Parathyroid adenoma (tissue), 2 donors: Measurements from ENCODE around the gene RCOR3.
"Not testable (repeated sequence)": the region's sequence is repeated elsewhere in the genome, so short reads cannot be mapped to it uniquely, and the experiment has no call there.

Source experiments
- H2AFZ ChIP-seq: fragments of 300-600 bp; sonication (generic); one replicate; pipeline ENCODE4 v1.7.0; 2017; ENCODE audit warnings: antibody characterized with exemption, mild to moderate bottlenecking
- H3K27ac ChIP-seq: fragments of 300-600 bp; sonication (generic); one replicate; pipeline ENCODE4 v1.7.0; 2017
- H3K27me3 ChIP-seq: fragments of 300-600 bp; sonication (generic); one replicate; pipeline ENCODE4 v1.7.0; 2017; ENCODE audit warnings: low read length; ENCODE audit not compliant: control insufficient read depth, insufficient read depth
- H3K36me3 ChIP-seq: fragments of 300-600 bp; sonication (generic); one replicate; pipeline ENCODE4 v1.7.0; 2017; ENCODE audit warnings: low read length; ENCODE audit not compliant: control insufficient read depth, insufficient read depth
- H3K4me1 ChIP-seq: fragments of 300-600 bp; sonication (generic); one replicate; pipeline ENCODE4 v1.7.0; 2017; ENCODE audit warnings: control low read depth
- H3K4me2 ChIP-seq: fragments of 300-600 bp; sonication (generic); one replicate; pipeline ENCODE4 v1.7.0; 2017; ENCODE audit warnings: low read length
- H3K4me3 ChIP-seq: fragments of 300-600 bp; sonication (generic); one replicate; pipeline ENCODE4 v1.7.0; 2017; ENCODE audit warnings: low read depth, low read length
- H3K79me2 ChIP-seq: fragments of 300-600 bp; sonication (generic); one replicate; pipeline ENCODE4 v1.7.0; 2017; ENCODE audit warnings: control low read depth
- H3K9ac ChIP-seq: fragments of 300-600 bp; sonication (generic); one replicate; pipeline ENCODE4 v1.7.0; 2017; ENCODE audit warnings: mild to moderate bottlenecking
- H3K9me3 ChIP-seq: fragments of 300-600 bp; sonication (generic); one replicate; pipeline ENCODE4 v1.7.0; 2017; ENCODE audit warnings: low read length; ENCODE audit not compliant: control insufficient read depth
- TF ChIP-seq, protein P1 (sequence below): fragments of 300-600 bp; sonication (generic); IDR thresholded peaks from one replicate; pipeline ENCODE4 v1.7.0; 2017; ENCODE audit warnings: antibody characterized with exemption, mild to moderate bottlenecking
- donor health status: primary hyperparathyroidism.

Gene RCOR3

DNA sequence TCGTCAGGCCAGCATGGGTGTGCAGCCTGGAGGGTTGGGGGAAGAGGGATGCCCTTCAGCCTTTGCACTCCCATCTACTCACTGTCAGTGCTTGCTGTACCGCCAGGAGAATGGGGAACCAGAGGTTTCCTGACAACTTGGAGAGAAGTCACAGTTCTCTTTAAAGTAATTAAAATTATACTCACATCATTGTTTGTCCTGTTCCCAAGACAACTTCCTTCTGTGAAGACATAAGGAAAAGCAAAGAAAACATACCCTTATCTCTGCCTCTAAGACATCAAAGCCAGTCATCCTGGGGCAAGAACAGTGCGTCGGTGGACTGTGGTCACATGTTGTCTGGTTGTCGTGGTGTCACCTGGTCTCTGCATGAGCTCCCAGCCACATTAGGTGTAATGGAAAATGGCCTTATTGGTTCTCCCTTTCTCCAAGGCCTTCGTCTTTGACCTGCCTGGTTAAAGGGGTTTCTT lies 85.0 kb downstream of the RCOR3 start:
- H3K27ac ChIP-seq, result no peak overlapping the region

DNA sequence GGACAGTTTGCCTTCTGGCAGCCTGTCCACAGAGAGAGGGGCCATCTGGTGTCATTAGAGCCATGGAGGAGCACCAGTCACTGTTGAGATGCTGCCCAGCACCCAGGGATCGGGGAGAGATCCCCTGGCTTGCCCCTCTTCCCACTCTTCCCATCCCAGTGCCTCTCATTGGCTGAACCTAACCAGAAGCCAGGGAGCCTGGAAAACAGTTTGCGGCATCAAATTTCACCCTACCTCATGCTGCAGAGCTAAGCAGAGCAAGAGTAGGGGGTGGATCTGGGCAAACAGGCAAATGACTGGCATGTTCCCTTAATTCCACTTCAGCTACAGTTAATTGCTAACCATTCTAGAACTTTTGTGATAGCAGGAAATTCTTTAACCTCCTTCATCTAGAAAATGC lies 86.6 kb downstream of the RCOR3 start:
- TF ChIP-seq, protein P1, sequence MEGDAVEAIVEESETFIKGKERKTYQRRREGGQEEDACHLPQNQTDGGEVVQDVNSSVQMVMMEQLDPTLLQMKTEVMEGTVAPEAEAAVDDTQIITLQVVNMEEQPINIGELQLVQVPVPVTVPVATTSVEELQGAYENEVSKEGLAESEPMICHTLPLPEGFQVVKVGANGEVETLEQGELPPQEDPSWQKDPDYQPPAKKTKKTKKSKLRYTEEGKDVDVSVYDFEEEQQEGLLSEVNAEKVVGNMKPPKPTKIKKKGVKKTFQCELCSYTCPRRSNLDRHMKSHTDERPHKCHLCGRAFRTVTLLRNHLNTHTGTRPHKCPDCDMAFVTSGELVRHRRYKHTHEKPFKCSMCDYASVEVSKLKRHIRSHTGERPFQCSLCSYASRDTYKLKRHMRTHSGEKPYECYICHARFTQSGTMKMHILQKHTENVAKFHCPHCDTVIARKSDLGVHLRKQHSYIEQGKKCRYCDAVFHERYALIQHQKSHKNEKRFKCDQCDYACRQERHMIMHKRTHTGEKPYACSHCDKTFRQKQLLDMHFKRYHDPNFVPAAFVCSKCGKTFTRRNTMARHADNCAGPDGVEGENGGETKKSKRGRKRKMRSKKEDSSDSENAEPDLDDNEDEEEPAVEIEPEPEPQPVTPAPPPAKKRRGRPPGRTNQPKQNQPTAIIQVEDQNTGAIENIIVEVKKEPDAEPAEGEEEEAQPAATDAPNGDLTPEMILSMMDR, result no peak
- H3K36me3 ChIP-seq, result no peaks in the 10 kb centered on the region
- no peak overlapping the region for H3K27ac ChIP-seq
- no peak overlapping the region for H2AFZ ChIP-seq
- no peak overlapping the region for H3K4me2 ChIP-seq
- no peak overlapping the region for H3K4me3 ChIP-seq
- no peaks in the 10 kb centered on the region for H3K9me3 ChIP-seq
- no peaks in the 10 kb centered on the region for H3K4me1 ChIP-seq
- no peaks in the 10 kb centered on the region for H3K27me3 ChIP-seq
- no peaks in the 10 kb centered on the region for H3K79me2 ChIP-seq
- no peak overlapping the region for H3K9ac ChIP-seq

More for the DNA sequence above, 85.0 kb downstream of the RCOR3 start:
- no peaks in the 10 kb centered on the region for H3K4me1 ChIP-seq
- TF ChIP-seq, protein P1, result no peak
- H3K9ac ChIP-seq, result no peak overlapping the region
- H3K4me3 ChIP-seq, result no peak overlapping the region
- no peaks in the 10 kb centered on the region for H3K27me3 ChIP-seq
- H2AFZ ChIP-seq, result no peak overlapping the region
- H3K4me2 ChIP-seq, result no peak overlapping the region
- no peaks in the 10 kb centered on the region for H3K36me3 ChIP-seq
- no peaks in the 10 kb centered on the region for H3K79me2 ChIP-seq
- no peaks in the 10 kb centered on the region for H3K9me3 ChIP-seq

DNA sequence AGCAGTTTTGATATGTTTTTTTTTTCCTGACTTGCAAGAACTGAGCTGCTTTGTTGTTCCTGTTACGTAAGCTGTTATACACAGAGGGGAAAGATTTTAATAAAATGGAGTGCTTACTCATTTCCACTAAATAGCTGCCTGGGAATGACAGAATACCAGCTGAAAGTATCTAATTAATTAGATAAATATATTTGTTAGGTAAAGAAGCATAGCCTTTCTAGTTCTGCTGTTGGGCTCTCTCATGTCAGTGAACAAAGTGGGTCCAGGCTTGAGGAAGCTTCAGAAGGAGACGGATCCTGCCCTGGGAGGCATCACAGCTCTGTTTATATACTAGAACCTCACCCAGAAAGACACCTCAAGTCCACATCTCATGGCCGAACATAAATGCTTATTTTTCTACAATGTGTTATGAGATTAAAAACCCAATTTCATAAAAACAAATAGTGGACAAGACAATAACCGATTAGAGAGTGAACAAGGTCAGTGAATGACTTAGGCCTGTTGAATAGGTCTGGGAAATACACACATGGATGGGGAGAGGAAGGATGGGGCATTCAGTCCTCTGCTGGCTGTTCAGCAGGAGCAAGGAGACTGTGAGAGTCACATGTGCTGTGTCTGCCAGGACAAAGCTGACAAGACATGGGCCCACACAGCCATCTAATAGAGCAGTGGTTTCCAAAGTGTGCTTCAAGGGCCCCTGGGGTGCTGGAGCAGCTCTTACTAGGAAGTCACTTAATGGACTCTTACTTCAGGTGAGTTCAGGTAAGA lies 88.1 kb downstream of the RCOR3 start:
- Histone ChIP-seq H3K4me3 (no peak overlapping the region), H3K9me3 (no peaks in the 10 kb centered on the region), H3K36me3 (no peaks in the 10 kb centered on the region), H3K27me3 (no peaks in the 10 kb centered on the region), H3K4me1 (no peaks in the 10 kb centered on the region), H3K9ac (no peak overlapping the region), H3K79me2 (no peaks in the 10 kb centered on the region), H3K27ac (no peak overlapping the region), H2AFZ (no peak overlapping the region), H3K4me2 (no peak overlapping the region)
- TF ChIP-seq, protein P1, result no peak

DNA sequence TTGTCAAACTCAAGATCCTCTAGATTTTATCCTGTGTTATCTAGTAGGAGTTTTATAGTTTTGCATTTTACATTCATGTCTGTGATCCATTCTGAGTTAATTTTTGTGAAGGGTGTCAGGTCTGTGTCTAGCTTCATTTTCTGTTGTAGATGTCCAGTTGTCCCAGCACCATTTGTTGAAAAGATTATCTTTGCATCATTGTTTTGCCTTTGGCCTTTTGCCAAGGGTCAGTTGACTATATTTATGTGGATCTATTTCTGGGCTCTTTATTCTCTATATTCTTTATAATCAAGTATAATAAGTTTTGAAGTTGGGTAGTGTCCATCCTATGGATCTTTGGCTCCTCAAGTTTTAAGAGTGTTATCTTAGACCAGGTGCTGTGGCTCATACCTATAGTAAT lies 89.4 kb downstream of the RCOR3 start:
- no peak overlapping the region for H2AFZ ChIP-seq
- no peaks in the 10 kb centered on the region for H3K27me3 ChIP-seq
- H3K9ac ChIP-seq, result no peak overlapping the region
- no peak overlapping the region for H3K4me3 ChIP-seq
- no peaks in the 10 kb centered on the region for H3K4me1 ChIP-seq
- no peaks in the 10 kb centered on the region for H3K36me3 ChIP-seq
- no peak overlapping the region for H3K27ac ChIP-seq
- no peaks in the 10 kb centered on the region for H3K79me2 ChIP-seq
- H3K9me3 ChIP-seq, result no peaks in the 10 kb centered on the region
- no peak overlapping the region for H3K4me2 ChIP-seq
- TF ChIP-seq, protein P1, result no peak

DNA sequence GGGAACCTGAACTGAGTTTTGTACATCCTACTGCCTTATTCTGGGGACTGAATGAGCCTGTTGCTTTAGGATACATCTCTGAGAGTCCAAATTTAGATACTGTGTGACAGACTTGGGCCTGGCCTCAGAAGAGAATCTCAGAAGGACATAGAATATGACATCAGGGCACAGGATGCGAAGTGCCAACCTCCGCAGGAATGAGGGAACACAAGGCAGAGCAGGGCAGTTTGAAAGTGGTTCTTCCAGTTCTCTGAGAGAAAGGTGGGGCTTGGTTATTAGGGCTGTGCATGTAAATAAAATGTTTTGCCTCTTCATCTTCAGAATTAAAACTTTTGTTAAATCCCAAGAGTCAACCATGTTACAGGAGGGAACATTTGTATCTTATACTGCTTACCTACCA lies 90.6 kb downstream of the RCOR3 start:
- Histone ChIP-seq H3K79me2 (no peaks in the 10 kb centered on the region), H2AFZ (no peak overlapping the region), H3K9me3 (no peaks in the 10 kb centered on the region), H3K27me3 (no peaks in the 10 kb centered on the region), H3K36me3 (no peaks in the 10 kb centered on the region), H3K27ac (no peak overlapping the region), H3K4me1 (no peaks in the 10 kb centered on the region), H3K4me2 (no peak overlapping the region), H3K4me3 (no peak overlapping the region), H3K9ac (no peak overlapping the region)
- TF ChIP-seq, protein P1, result no peak

DNA sequence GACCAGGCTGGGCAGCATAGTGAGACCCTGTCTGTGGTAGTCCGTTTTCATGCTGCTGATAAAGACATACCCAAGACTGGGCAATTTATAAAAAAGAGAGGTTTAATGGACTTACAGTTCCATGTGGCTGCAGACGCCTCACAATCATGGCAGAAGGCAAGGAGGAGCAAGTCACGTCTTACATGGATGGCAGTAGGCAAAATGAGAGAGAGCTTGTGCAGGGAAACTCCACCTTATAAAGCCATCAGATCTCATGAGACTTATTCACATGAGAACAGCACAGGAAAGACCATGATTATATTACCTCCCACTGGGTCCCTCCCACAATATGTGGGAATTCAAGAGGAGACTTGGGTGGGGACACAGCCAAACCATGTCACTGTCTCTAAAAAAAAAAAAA lies 92.9 kb downstream of the RCOR3 start:
- H3K27ac ChIP-seq, H3K4me1 ChIP-seq, H3K9ac ChIP-seq, H3K36me3 ChIP-seq, H2AFZ ChIP-seq, H3K4me3 ChIP-seq, H3K4me2 ChIP-seq, H3K79me2 ChIP-seq, H3K9me3 ChIP-seq, H3K27me3 ChIP-seq: not testable (repeated sequence)
